IMR-90 (cell line): Measurements from ENCODE around the gene VPS39. TPM values are rescaled to one million over a fixed set of nuclear protein-coding genes. Genes with fewer than 3 reads are reported as not detected.

Source experiments
- ATAC-seq: fragments of 200-7000 bp; cut with Tn5 transposase; 2 replicates; pipeline ENCODE4 v1.9.1; 2020; ENCODE audit warnings: low read depth, mild to moderate bottlenecking, moderate library complexity
- BruUV-seq: library from RNA; stranded (reverse); fragments of 400-500 nt; replicated peaks from 2 replicates; lab custom pipeline; 2021; lab: Mats Ljungman, UMichigan
- CTCF ChIA-PET: fragments of 300-600 bp; formaldehyde crosslinking; extraction: SDS; loops from one replicate; lab custom pipeline; 2021; ENCODE audit warnings: antibody characterized with exemption; lab: Yijun Ruan, JAX
- POLR2A ChIA-PET: fragments of 300-600 bp; sonication (Branson Sonifier 250); formaldehyde crosslinking; loops from one replicate; lab custom pipeline; 2022; ENCODE audit warnings: antibody characterized with exemption; ENCODE audit not compliant: unreplicated experiment; lab: Charles Lee
- DNase-seq: peaks from one replicate; pipeline ENCODE4 v3.0.0; 2013
- H2AFZ ChIP-seq: replicated peaks from 2 replicates; pipeline ENCODE3; 2013; ENCODE audit warnings: low read length, mild to moderate bottlenecking; ENCODE audit not compliant: poor library complexity
- H2AK5ac ChIP-seq: 2 replicates; pipeline ENCODE4 v1.6.1; 2013; ENCODE audit warnings: low read depth, low read length, inconsistent platforms
- H2AK9ac ChIP-seq: replicated peaks from 2 replicates; pipeline ENCODE3; 2013; ENCODE audit warnings: mild to moderate bottlenecking, low read depth, low read length, moderate library complexity; ENCODE audit not compliant: poor library complexity
- H2BK120ac ChIP-seq: 2 replicates; pipeline ENCODE4 v1.6.1; 2013; ENCODE audit warnings: low read depth, low read length, inconsistent platforms
- H2BK15ac ChIP-seq: 3 replicates; pipeline ENCODE4 v1.6.1; 2013; ENCODE audit warnings: low read depth, low read length, inconsistent platforms
- H2BK20ac ChIP-seq: 2 replicates; pipeline ENCODE4 v1.6.1; 2013; ENCODE audit warnings: low read depth, mild to moderate bottlenecking, inconsistent platforms, low read length, moderate library complexity
- H2BK5ac ChIP-seq: 2 replicates; pipeline ENCODE4 v1.6.1; 2013; ENCODE audit warnings: mild to moderate bottlenecking, low read depth, low read length, inconsistent platforms; ENCODE audit not compliant: poor library complexity, severe bottlenecking
- H3K14ac ChIP-seq: replicated peaks from 2 replicates; pipeline ENCODE4 v1.6.1; 2013; ENCODE audit warnings: low read depth, low read length, inconsistent platforms
- H3K18ac ChIP-seq: 2 replicates; pipeline ENCODE4 v1.6.1; 2013; ENCODE audit warnings: low read depth, low read length, control low read depth
- H3K23ac ChIP-seq: 2 replicates; pipeline ENCODE4 v1.6.1; 2013; ENCODE audit warnings: low read depth, low read length, inconsistent platforms
- H3K27ac ChIP-seq: 2 replicates; pipeline ENCODE4 v1.5.1; 2013; ENCODE audit warnings: mild to moderate bottlenecking, control low read depth, low read length; ENCODE audit not compliant: insufficient read depth
- H3K27me3 ChIP-seq: 2 replicates; pipeline ENCODE4 v1.6.1; 2013; ENCODE audit warnings: low read length; ENCODE audit not compliant: control insufficient read depth, insufficient read depth
- H3K36me3 ChIP-seq: 2 replicates; pipeline ENCODE4 v1.6.1; 2013; ENCODE audit warnings: low read length, mixed read lengths; ENCODE audit not compliant: control insufficient read depth, insufficient read depth
- H3K4ac ChIP-seq: 2 replicates; pipeline ENCODE4 v1.6.1; 2013; ENCODE audit warnings: low read depth, low read length, inconsistent platforms
- H3K4me1 ChIP-seq: 2 replicates; pipeline ENCODE4 v1.6.1; 2013; ENCODE audit warnings: low read length, mixed read lengths; ENCODE audit not compliant: control insufficient read depth, insufficient read depth
- H3K4me2 ChIP-seq: 2 replicates; pipeline ENCODE4 v1.6.1; 2013; ENCODE audit warnings: low read depth, mild to moderate bottlenecking, control low read depth, low read length, moderate library complexity
- H3K4me3 ChIP-seq: 2 replicates; pipeline ENCODE4 v1.5.1; 2013; ENCODE audit warnings: low read depth, mild to moderate bottlenecking, control low read depth, low read length, moderate library complexity; ENCODE audit not compliant: insufficient read depth
- H3K56ac ChIP-seq: 2 replicates; pipeline ENCODE4 v1.6.1; 2013; ENCODE audit warnings: low read length, inconsistent platforms; ENCODE audit not compliant: insufficient read depth; ENCODE audit errors: extremely low read depth
- H3K79me1 ChIP-seq, 2 experiments: 2 replicates each; pipeline ENCODE4 v1.6.1; 2013; ENCODE audit warnings: low read length in 2 of 2, inconsistent platforms in 1 of 2, low read depth in 1 of 2
- H3K9ac ChIP-seq: 2 replicates; pipeline ENCODE4 v1.6.1; 2013; ENCODE audit warnings: low read depth, low read length, control low read depth
- H3K9me1 ChIP-seq: 2 replicates; pipeline ENCODE4 v1.6.1; 2013; ENCODE audit warnings: low read length, inconsistent platforms; ENCODE audit not compliant: insufficient read depth
- H3K9me3 ChIP-seq: 2 replicates; pipeline ENCODE4 v1.6.1; 2013; ENCODE audit warnings: low read length; ENCODE audit not compliant: control insufficient read depth, insufficient read depth
- H4K20me1 ChIP-seq: 2 replicates; pipeline ENCODE4 v1.6.1; 2013; ENCODE audit warnings: low read length, inconsistent platforms; ENCODE audit not compliant: insufficient read depth
- H4K5ac ChIP-seq: 2 replicates; pipeline ENCODE4 v1.6.1; 2013; ENCODE audit warnings: mild to moderate bottlenecking, low read depth, low read length, control low read depth
- H4K8ac ChIP-seq, 2 experiments: 2 replicates each; pipeline ENCODE4 v1.6.1; 2013; ENCODE audit warnings: low read depth in 2 of 2, low read length in 2 of 2, control low read depth in 1 of 2, inconsistent platforms in 1 of 2
- H4K91ac ChIP-seq: 2 replicates; pipeline ENCODE4 v1.6.1; 2013; ENCODE audit warnings: low read depth, low read length, inconsistent platforms; ENCODE audit not compliant: insufficient read depth
- BHLHE40 ChIP-seq: fragments of 150-350 bp; IDR thresholded peaks from 2 replicates; pipeline ENCODE4 v1.6.1; 2016; ENCODE audit warnings: mild to moderate bottlenecking, low read depth, low read length
- CEBPB ChIP-seq: IDR thresholded peaks from 2 replicates; pipeline ENCODE4 v1.6.1; 2012; ENCODE audit warnings: low read depth, low read length, improper control_type of control experiment
- CHD1 ChIP-seq: IDR thresholded peaks from 2 replicates; pipeline ENCODE4 v1.6.1; 2012; ENCODE audit warnings: low read depth, low read length, improper control_type of control experiment
- CTCF ChIP-seq: conservative IDR thresholded peaks from 2 replicates; pipeline ENCODE4 v1.5.1; 2012; ENCODE audit warnings: mild to moderate bottlenecking, low read depth, low read length, improper control_type of control experiment
- ELK1 ChIP-seq: fragments of 150-350 bp; IDR thresholded peaks from 2 replicates; pipeline ENCODE4 v1.6.1; 2016; ENCODE audit warnings: low read depth, mild to moderate bottlenecking, low read length, moderate library complexity, borderline replicate concordance
- FOS ChIP-seq: fragments of 150-350 bp; IDR thresholded peaks from 2 replicates; pipeline ENCODE4 v1.6.1; 2016; ENCODE audit warnings: low read depth, low read length
- MAZ ChIP-seq: IDR thresholded peaks from 2 replicates; pipeline ENCODE4 v1.6.1; 2012; ENCODE audit warnings: low read depth, mild to moderate bottlenecking, low read length, improper control_type of control experiment, moderate library complexity, borderline replicate concordance
- NFE2L2 ChIP-seq: fragments of 150-350 bp; IDR thresholded peaks from 2 replicates; pipeline ENCODE4 v1.6.1; 2016; ENCODE audit warnings: low read depth, mild to moderate bottlenecking, low read length
- RAD21 ChIP-seq: IDR thresholded peaks from 2 replicates; pipeline ENCODE4 v1.6.1; 2012; ENCODE audit warnings: low read length, improper control_type of control experiment
- WGBS, 2 experiments: methylation state at CpG; one replicate each; pipeline versions ENCODE4 v1.1.5 to v1.1.7; 2013; ENCODE audit warnings: missing lambda C conversion rate in 2 of 2; ENCODE audit not compliant: insufficient read length in 1 of 2; ENCODE audit errors: extremely low coverage in 2 of 2; 5-methylcytosine and 5-hydroxymethylcytosine counted together
- dilution Hi-C: fragments of 300-500 bp; cut with HindIII; formaldehyde crosslinking; loops from one replicate; pipeline ENCODE4 v1.14.3; 2018; ENCODE audit warnings: low sequenced_read_pairs; ENCODE audit not compliant: unreplicated experiment
- in situ Hi-C: fragments of 300-500 bp; cut with MboI; formaldehyde crosslinking; loops from 3 replicates; pipeline ENCODE4 v1.14.3; 2019; ENCODE audit warnings: low sequenced_read_pairs, inconsistent platforms, mixed read lengths
- intact Hi-C: fragments of 100-400 bp; cut with micrococcal nuclease; formaldehyde crosslinking; loops from 2 replicates; pipeline ENCODE4 v1.10.0; 2022
- polyA plus RNA-seq, 3 experiments: library from polyadenylated mRNA; depleted of rRNA; stranded (reverse); fragments of >200 nt; gene quantifications; 2 replicates each; pipeline ENCODE4 v1.2.3, GENCODE V29; 2012; ENCODE audit warnings: low replicate concordance in 1 of 3
- total RNA-seq: library from RNA; depleted of rRNA; stranded (reverse); fragments of >200 nt; gene quantifications from 2 replicates; pipeline ENCODE4 v1.2.3, GENCODE V29; 2012
- TF ChIP-seq, protein P1 (sequence below): fragments of 150-350 bp; IDR thresholded peaks from 2 replicates; pipeline ENCODE4 v1.6.1; 2017; ENCODE audit warnings: mild to moderate bottlenecking, antibody characterized with exemption, low read length, low read depth

VPS39 gene
- total and polyA plus RNA-seq, 2 of the 4 experiments (the other 2 are of a cell fraction) = 49.7 to 52.2 TPM

GRCh38 chr15:42172475-42172874, 35.6 kb downstream of the VPS39 start:
- H3K9ac ChIP-seq = no peak overlapping the region
- no peak overlapping the region for H4K91ac ChIP-seq
- no peak overlapping the region for H3K56ac ChIP-seq
- H2BK5ac ChIP-seq = no peak overlapping the region
- H3K36me3 ChIP-seq = peaks cover 46% of the 10 kb centered on the region
- H3K27ac ChIP-seq = no peak overlapping the region
- no peak for DNase-seq
- no peaks in the 10 kb centered on the region for H3K9me3 ChIP-seq
- peaks cover 0 to 8% of the 10 kb centered on the region in 2 experiments; a peak in 3 of 4 replicates for H3K79me1 ChIP-seq
- ChIA-PET POLR2A (no interaction called here), CTCF (no interaction called here)
- no peak overlapping the region for H3K14ac ChIP-seq
- no peak overlapping the region for H3K23ac ChIP-seq
- no peaks in the 10 kb centered on the region for H3K4me1 ChIP-seq
- no peak overlapping the region for H3K4ac ChIP-seq
- dilution Hi-C loops = no loop called here
- H4K20me1 ChIP-seq = no peaks in the 10 kb centered on the region
- in situ Hi-C loops = no loop called here
- BruUV-seq = no TSS peak
- no peak overlapping the region for H2AFZ ChIP-seq
- no peak overlapping the region for H3K4me2 ChIP-seq
- H4K5ac ChIP-seq = no peak overlapping the region
- H3K27me3 ChIP-seq = no peaks in the 10 kb centered on the region
- no peaks in the 10 kb centered on the region; the same call in 1 of the 2 replicates for H3K9me1 ChIP-seq
- no peak for TF ChIP-seq CHD1
- TF ChIP-seq MAZ = no peak
- TF ChIP-seq BHLHE40 = no peak
- no peak for TF ChIP-seq CTCF
- TF ChIP-seq, protein P1, sequence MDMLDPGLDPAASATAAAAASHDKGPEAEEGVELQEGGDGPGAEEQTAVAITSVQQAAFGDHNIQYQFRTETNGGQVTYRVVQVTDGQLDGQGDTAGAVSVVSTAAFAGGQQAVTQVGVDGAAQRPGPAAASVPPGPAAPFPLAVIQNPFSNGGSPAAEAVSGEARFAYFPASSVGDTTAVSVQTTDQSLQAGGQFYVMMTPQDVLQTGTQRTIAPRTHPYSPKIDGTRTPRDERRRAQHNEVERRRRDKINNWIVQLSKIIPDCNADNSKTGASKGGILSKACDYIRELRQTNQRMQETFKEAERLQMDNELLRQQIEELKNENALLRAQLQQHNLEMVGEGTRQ = no peak
- no peak for TF ChIP-seq RAD21
- TF ChIP-seq ELK1 = no peak
- TF ChIP-seq NFE2L2 = no peak
- TF ChIP-seq FOS = no peak
- no peak for TF ChIP-seq CEBPB
- no peak overlapping the region for H2AK9ac ChIP-seq
- no peak overlapping the region for H2BK120ac ChIP-seq
- H2AK5ac ChIP-seq = no peak overlapping the region
- no peak overlapping the region for H3K18ac ChIP-seq
- no peak overlapping the region for H2BK20ac ChIP-seq
- intact Hi-C loops = no loop called here
- H3K4me3 ChIP-seq = no peak overlapping the region
- no peak overlapping the region for H2BK15ac ChIP-seq
- H4K8ac ChIP-seq = no peak overlapping the region
- WGBS, 2 experiments = no CpG with 5 or more reads among the region's 5 CpGs
- ATAC-seq = no peak
